ENCODE results near the gene SLC35F4.

- TF ChIP-seq CTCF (IDR thresholded peaks at IDR 0.05) (no peak), POLR2A (IDR thresholded peaks at IDR 0.05) (no peak), POLR2AphosphoS5 (IDR thresholded peaks at IDR 0.05) (no peak)
Observed at GRCh38 chr14:57833323-57833722, 32.6 kb downstream of the SLC35F4 start.

Measured in suprapubic skin (tissue), 4 donors.